Calu3 (cell line): ENCODE measurements around the gene PPP1R36. TPM values are rescaled to one million over a fixed set of nuclear protein-coding genes. Genes with fewer than 3 reads are reported as not detected.

Experiments
- BruUV-seq: library from RNA; stranded (reverse); fragments of 400-500 nt; replicated peaks from 2 replicates; lab custom pipeline; 2021; lab: Mats Ljungman, UMichigan
- CTCF ChIA-PET: fragments of 300-600 bp; sonication (Branson Sonifier 250); formaldehyde crosslinking; loops from one replicate; lab custom pipeline; 2022; ENCODE audit warnings: antibody characterized with exemption; lab: Charles Lee
- DNase-seq: peaks from one replicate; pipeline ENCODE4 v3.0.0; 2022
- H3K27ac Mint-ChIP-seq: one replicate; pipeline ENCODE4 v1.8.0; 2022; ENCODE audit warnings: mixed read lengths; ENCODE audit not compliant: unreplicated experiment
- H3K27me3 Mint-ChIP-seq: one replicate; pipeline ENCODE4 v1.8.0; 2022; ENCODE audit warnings: mixed read lengths; ENCODE audit not compliant: unreplicated experiment
- H3K36me3 Mint-ChIP-seq: one replicate; pipeline ENCODE4 v1.8.0; 2022; ENCODE audit warnings: mild to moderate bottlenecking, moderate library complexity, mixed read lengths; ENCODE audit not compliant: insufficient read depth, unreplicated experiment
- H3K4me1 Mint-ChIP-seq: one replicate; pipeline ENCODE4 v1.8.0; 2022; ENCODE audit warnings: mild to moderate bottlenecking, low read depth, mixed read lengths; ENCODE audit not compliant: unreplicated experiment
- H3K4me3 Mint-ChIP-seq: one replicate; pipeline ENCODE4 v1.8.0; 2022; ENCODE audit warnings: mild to moderate bottlenecking, low read depth, moderate library complexity, mixed read lengths; ENCODE audit not compliant: unreplicated experiment
- H3K9me3 Mint-ChIP-seq: one replicate; pipeline ENCODE4 v1.8.0; 2022; ENCODE audit warnings: low read depth, mixed read lengths; ENCODE audit not compliant: unreplicated experiment
- intact Hi-C: fragments of 100-400 bp; cut with micrococcal nuclease; formaldehyde crosslinking; loops from one replicate; pipeline ENCODE4 v1.10.0; 2022; ENCODE audit not compliant: unreplicated experiment
- total RNA-seq: library from RNA; stranded (reverse); gene quantifications from 2 replicates; pipeline ENCODE4 v1.2.3, GENCODE V29; 2022
- TF ChIP-seq, protein P1 (sequence below): fragments of 200-600 bp; IDR thresholded peaks from one replicate; pipeline ENCODE4 v1.8.0; 2022; ENCODE audit warnings: antibody characterized with exemption; ENCODE audit not compliant: unreplicated experiment

PPP1R36 gene
- total RNA-seq, 1 experiment from 2014 or later, result 0.40 TPM

DNA sequence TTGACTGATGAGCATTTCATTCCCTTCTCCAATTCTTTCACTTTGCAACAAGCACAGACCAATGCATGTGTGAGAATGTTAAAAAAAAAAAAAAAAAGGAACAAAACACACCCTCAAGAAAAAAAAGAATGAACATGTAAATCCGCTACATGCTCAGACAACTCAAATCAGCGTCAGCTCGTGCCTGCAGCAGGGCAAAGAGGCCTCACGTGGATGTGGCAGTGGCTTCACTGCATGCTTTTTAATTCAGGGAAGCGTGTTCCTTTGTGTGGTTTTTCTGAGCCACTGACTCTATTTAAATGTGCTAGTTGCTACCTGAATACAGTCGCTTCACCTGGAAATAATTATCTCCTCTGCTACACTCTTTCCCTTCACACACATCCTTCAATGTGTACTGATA is 55.1 kb downstream of the PPP1R36 start:
- DNase-seq, result no peak

DNA sequence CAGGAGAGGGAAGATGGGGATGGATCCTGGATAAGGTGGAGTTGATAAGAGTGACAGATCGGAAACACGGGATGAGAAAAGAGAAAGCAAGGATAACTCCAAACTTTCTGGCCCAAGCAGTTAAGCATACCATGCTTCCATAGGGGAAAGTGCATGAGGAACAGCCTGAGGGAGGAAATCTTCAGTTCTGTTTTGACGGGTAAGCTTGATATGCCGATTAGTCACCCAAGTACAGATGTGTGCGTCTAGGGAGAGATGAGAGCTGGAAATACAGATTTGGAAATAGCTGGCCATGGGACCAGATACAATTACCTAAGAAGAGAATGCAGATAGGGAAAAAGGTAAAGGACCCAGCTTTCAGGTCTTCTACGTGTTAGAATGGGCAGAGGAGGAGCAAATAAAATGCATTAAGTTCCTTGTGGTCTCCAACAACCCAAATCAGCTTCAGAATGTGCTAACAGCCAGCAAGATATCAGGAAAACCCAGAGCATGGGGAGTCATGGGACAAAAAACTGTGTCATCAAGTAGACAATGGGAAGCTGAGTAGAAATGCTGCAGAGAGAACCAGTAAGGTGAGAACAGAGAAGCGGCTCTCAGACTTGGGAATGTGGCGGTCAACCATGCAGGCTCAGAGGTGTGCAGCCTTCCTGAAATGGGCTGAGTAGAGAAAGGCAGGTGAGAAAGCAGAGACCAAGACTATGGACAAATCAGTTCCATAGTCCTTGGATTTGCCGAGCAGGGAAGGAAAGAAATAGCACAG is 56.3 kb downstream of the PPP1R36 start:
- CTCF ChIA-PET, result interaction anchor here (0.6 kb wide), 1 partner anchor 27 kb away, joined by 3 read pairs; no protein-coding TSS in a partner anchor
- BruUV-seq, result no TSS peak
- intact Hi-C loops, result no loop called here
- Mint-ChIP-seq H3K27me3 (peaks cover 40% of the 10 kb centered on the region), H3K9me3 (no peaks in the 10 kb centered on the region), H3K4me1 (no peaks in the 10 kb centered on the region), H3K36me3 (no peaks in the 10 kb centered on the region), H3K4me3 (no peak overlapping the region), H3K27ac (no peak overlapping the region)
- no peak for DNase-seq
- TF ChIP-seq, protein P1, sequence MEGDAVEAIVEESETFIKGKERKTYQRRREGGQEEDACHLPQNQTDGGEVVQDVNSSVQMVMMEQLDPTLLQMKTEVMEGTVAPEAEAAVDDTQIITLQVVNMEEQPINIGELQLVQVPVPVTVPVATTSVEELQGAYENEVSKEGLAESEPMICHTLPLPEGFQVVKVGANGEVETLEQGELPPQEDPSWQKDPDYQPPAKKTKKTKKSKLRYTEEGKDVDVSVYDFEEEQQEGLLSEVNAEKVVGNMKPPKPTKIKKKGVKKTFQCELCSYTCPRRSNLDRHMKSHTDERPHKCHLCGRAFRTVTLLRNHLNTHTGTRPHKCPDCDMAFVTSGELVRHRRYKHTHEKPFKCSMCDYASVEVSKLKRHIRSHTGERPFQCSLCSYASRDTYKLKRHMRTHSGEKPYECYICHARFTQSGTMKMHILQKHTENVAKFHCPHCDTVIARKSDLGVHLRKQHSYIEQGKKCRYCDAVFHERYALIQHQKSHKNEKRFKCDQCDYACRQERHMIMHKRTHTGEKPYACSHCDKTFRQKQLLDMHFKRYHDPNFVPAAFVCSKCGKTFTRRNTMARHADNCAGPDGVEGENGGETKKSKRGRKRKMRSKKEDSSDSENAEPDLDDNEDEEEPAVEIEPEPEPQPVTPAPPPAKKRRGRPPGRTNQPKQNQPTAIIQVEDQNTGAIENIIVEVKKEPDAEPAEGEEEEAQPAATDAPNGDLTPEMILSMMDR, result no peak

More for the DNA sequence above, 55.1 kb downstream of the PPP1R36 start:
- TF ChIP-seq, protein P1, result no peak
- no peak overlapping the region for H3K27ac Mint-ChIP-seq
- BruUV-seq, result no TSS peak
- H3K4me3 Mint-ChIP-seq, result no peak overlapping the region
- no peaks in the 10 kb centered on the region for H3K9me3 Mint-ChIP-seq
- CTCF ChIA-PET, result no interaction called here
- H3K27me3 Mint-ChIP-seq, result peaks cover 43% of the 10 kb centered on the region
- no peaks in the 10 kb centered on the region for H3K4me1 Mint-ChIP-seq
- H3K36me3 Mint-ChIP-seq, result no peaks in the 10 kb centered on the region
- intact Hi-C loops, result no loop called here

DNA sequence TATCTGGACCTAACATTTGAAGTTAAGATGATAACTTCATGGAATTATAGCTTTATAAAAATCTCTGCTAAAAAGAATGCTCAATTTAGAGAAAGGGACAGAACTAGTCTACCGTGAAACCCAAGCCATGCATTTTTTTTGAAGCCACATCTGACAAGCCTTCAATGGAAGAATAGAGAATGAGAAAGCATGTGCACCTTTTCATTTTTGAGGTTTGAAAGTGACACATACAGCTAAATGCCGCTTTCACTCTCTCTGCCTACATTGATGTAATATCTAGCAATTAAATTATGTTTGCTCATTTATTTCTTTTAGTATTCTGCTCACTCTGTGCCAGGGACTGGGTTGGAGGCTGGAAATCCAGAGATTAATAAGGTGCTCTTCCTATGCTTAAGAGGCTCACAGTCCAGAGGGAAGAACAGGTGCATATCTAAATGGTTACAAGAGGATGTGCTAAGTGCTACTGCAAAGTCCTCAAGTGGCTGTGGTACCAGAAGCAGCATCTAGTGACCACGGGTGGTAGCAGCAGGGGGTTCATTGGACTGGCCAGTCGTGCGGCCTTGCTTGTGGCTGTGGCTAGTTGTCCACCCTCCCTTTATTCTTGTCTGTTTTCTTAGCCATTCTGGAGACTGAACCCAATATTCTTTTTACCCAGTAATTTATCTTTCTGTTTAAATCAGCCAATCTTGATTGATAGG is 60.4 kb downstream of the PPP1R36 start:
- CTCF ChIA-PET, result interaction anchor here (0.6 kb wide), 1 partner anchor 120 kb away, joined by 3 read pairs; no protein-coding TSS in a partner anchor

DNA sequence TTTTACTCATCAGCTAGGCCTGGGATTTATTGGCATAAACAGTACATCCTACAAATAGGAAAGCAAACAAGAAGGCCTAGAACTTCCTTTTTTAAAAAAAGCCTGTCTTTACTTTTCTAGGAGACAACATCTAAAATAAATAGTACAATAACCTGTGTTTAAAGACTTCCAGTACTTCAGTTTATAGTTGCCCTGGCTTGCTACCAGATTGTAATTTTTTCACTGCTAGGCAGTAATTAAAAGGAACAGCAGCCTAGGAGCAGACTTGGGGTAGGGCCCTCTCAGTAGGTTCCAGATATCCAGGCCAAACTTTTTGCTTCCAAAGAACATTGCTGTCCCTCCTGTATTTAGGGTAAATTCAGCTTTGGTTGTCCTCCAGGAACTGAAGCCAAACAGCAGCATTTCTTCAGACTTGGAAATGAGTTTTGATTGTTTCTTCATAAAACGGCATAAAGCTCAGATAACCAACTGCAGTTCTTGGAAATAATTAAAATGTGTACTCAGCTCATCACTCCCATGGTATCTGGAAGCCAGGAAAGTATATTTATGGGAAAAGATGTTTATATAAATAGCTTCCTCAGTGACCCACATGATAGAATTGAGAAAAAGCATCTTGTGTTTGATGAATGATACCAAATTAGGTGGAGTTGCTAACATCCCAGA is 61.7 kb downstream of the PPP1R36 start:
- TF ChIP-seq, protein P1, result no peak
- no peak for DNase-seq
- CTCF ChIA-PET, result interaction anchor here (1.4 kb wide), 1 partner anchor 15 kb away, joined by 3 read pairs; no protein-coding TSS in a partner anchor
- no peaks in the 10 kb centered on the region for H3K36me3 Mint-ChIP-seq
- peaks cover 6% of the 10 kb centered on the region for H3K27me3 Mint-ChIP-seq
- no peaks in the 10 kb centered on the region for H3K9me3 Mint-ChIP-seq
- H3K27ac Mint-ChIP-seq, result no peak overlapping the region
- intact Hi-C loops, result no loop called here
- no TSS peak for BruUV-seq
- H3K4me1 Mint-ChIP-seq, result peaks cover 17% of the 10 kb centered on the region
- no peak overlapping the region for H3K4me3 Mint-ChIP-seq

More for the DNA sequence above, 60.4 kb downstream of the PPP1R36 start:
- no peak overlapping the region for H3K27ac Mint-ChIP-seq
- no TSS peak for BruUV-seq
- no peak overlapping the region for H3K4me3 Mint-ChIP-seq
- intact Hi-C loops, result no loop called here
- DNase-seq, result no peak
- no peaks in the 10 kb centered on the region for H3K36me3 Mint-ChIP-seq
- peaks cover 13% of the 10 kb centered on the region for H3K4me1 Mint-ChIP-seq
- no peaks in the 10 kb centered on the region for H3K9me3 Mint-ChIP-seq
- H3K27me3 Mint-ChIP-seq, result peaks cover 19% of the 10 kb centered on the region
- TF ChIP-seq, protein P1, result no peak
